OCI-LY3 (cell line): ENCODE data around the gene TNP1.

ENCODE experiments used
- CTCF ChIP-seq: fragments of 200-600, 300-600 bp; sonication (generic); IDR thresholded peaks from 2 replicates; pipeline ENCODE4 v1.5.1; 2014; ENCODE audit warnings: antibody characterized with exemption, low read length, low read depth
- EZH2phosphoT487 ChIP-seq: fragments of 200-600 bp; shearing (Covaris generic); IDR thresholded peaks from 2 replicates; pipeline ENCODE4 v1.6.1; 2018; ENCODE audit warnings: antibody characterized with exemption, mixed run types, low read depth

GRCh38 chr2:216904554-216904953, 44.7 kb upstream of the TNP1 start:
- TF ChIP-seq EZH2phosphoT487 (no peak), CTCF (no peak)
